ENCODE results near the gene LRRC9.

LRRC9 gene

DNA sequence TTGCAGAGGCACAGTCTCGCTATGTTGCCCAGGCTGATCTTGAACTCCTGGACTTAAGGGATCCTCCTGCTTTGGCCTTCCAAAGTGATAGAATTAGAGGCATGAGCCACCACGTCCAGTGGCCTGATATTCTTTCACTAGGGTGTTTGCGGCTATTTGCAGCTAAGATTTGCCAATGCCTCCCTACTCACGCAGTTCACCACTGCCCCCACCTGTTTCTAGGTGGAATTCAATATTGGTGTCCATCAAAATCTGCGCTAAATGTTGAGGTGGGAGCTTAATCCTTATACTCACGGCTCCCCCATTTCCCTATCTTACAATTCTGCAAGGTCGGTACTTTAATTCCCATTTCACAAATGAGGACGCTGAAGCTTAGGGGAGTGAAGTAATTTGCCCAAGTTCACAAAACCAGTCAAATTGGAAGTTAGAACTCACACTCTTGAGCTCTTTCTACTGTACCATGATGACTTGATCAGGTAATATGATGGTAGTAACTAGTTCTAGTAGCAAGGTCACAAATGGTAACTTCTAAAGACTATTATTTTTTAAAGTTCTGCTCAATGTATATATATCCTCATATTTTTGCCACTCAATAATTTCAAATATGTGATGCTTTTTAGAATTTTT lies 22.1 kb upstream of the LRRC9 start:
- H3K4me3 ChIP-seq (ENCODE audit: low read depth, low read length), result no peak overlapping the region
- TF ChIP-seq, protein P1, sequence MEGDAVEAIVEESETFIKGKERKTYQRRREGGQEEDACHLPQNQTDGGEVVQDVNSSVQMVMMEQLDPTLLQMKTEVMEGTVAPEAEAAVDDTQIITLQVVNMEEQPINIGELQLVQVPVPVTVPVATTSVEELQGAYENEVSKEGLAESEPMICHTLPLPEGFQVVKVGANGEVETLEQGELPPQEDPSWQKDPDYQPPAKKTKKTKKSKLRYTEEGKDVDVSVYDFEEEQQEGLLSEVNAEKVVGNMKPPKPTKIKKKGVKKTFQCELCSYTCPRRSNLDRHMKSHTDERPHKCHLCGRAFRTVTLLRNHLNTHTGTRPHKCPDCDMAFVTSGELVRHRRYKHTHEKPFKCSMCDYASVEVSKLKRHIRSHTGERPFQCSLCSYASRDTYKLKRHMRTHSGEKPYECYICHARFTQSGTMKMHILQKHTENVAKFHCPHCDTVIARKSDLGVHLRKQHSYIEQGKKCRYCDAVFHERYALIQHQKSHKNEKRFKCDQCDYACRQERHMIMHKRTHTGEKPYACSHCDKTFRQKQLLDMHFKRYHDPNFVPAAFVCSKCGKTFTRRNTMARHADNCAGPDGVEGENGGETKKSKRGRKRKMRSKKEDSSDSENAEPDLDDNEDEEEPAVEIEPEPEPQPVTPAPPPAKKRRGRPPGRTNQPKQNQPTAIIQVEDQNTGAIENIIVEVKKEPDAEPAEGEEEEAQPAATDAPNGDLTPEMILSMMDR (IDR thresholded peaks at IDR 0.05; ENCODE audit: borderline replicate concordance, insufficient read depth, low read depth, low read length), result peak; percentile 43; the same call in 1 of the 2 replicates

DNA sequence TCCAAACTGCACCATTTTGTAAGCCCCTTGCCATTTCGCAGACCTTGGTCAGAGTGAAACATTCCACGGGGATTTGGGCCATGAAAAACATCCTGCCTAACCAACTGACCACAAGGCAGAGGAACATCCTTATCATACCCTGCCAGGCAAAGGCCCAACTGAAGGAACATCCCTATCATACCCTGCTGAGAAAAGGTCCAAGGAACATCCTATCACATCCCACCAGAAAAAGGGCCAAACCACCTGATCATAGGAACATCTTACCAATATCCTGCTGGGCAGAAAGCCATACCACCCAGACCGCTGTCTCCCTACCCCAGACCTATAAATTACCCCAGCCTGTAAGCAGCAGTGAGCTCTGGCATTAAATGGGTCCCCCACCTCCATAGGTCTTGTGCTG lies 19.4 kb upstream of the LRRC9 start:
- TF ChIP-seq, protein P1 (IDR thresholded peaks at IDR 0.05; ENCODE audit: borderline replicate concordance, insufficient read depth, low read depth, low read length), result no peak
- H3K4me3 ChIP-seq (ENCODE audit: low read depth, low read length), result no peak overlapping the region

DNA sequence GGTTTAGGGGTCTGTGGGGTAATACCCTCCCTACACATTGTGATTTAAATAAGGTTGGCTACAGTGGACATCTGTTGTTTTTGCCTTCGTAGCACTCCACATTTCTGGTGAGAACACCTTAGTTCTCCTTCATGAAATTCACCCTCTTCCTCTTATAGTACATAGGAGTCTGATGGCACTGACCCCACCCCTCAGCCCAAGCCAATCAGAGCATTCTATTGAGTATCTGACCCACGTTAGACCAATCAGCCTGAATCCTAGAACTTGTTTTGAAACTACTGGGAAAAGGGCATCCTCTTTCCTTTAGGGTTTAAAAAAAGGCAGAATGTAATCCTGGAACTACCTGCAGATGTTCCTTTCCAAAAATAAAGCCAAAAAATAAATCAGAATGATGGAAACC lies 15.8 kb upstream of the LRRC9 start:
- H3K4me3 ChIP-seq (ENCODE audit: low read depth, low read length), result no peak overlapping the region
- TF ChIP-seq, protein P1 (IDR thresholded peaks at IDR 0.05; ENCODE audit: borderline replicate concordance, insufficient read depth, low read depth, low read length), result no peak

DNA sequence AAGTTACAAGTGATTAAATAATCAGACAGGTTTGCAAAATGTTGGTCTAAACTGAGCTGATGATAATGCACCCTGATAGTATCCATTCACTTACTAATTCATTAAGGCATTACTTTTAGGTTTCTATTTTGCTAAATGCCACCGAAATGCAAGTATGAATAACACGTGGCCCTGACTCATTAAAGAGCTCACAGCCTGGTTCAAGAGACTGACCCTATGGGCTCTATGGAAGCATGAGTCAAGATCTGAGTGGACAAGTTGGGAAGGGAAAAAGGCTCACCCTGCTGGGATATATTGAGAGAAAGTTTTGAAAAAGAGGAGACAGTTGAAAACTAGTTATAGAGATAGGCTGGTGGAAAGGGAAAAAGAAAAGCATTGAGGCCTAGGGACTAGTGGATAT lies 14.8 kb upstream of the LRRC9 start:
- TF ChIP-seq, protein P1 (IDR thresholded peaks at IDR 0.05; ENCODE audit: borderline replicate concordance, insufficient read depth, low read depth, low read length), result no peak

DNA sequence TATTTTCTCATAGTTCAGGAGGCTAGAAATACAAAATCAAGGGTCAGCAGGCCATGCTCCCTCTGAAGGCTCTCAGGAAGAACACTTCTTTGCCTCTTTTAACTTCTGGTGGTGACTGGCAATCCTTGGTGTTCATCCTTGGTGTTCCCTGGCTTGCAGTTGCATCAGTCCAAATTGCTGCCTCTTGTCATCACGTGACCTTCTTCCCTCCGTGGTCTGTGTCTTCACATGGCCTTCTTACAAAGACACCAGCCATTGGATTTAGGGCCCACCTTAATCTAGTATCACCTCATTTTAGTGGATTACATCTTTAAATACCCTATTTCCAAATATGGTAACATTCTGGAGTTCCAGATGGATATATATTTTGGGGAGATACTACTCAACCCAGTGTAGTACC lies 7.5 kb upstream of the LRRC9 start:
- TF ChIP-seq, protein P1 (IDR thresholded peaks at IDR 0.05; ENCODE audit: borderline replicate concordance, insufficient read depth, low read depth, low read length), result no peak
- no peak overlapping the region for H3K4me3 ChIP-seq (ENCODE audit: low read depth, low read length)

More for the DNA sequence above, 14.8 kb upstream of the LRRC9 start:
- H3K4me3 ChIP-seq (ENCODE audit: low read depth, low read length), result no peak overlapping the region

DNA sequence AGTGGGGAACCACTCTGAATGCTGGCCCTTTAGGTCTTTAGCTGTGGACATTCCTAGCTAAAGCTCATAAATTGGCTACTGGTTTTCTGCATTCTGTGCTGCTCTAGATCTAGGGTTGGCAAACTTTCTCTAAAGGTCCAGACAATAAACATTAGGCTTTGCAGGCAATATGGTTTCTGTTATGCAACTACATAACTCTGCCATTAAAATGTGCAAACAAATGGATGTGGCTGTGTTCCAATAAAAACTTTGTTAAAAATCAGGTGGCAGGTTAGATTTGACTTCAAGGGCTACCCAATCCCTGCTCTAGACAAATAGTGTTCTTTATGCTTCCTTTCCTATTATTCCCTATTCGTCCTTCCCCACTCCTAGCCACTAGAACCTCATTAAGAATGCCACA lies 6.8 kb upstream of the LRRC9 start:
- TF ChIP-seq, protein P1 (IDR thresholded peaks at IDR 0.05; ENCODE audit: borderline replicate concordance, insufficient read depth, low read depth, low read length), result no peak
- H3K4me3 ChIP-seq (ENCODE audit: low read depth, low read length), result no peak overlapping the region

DNA sequence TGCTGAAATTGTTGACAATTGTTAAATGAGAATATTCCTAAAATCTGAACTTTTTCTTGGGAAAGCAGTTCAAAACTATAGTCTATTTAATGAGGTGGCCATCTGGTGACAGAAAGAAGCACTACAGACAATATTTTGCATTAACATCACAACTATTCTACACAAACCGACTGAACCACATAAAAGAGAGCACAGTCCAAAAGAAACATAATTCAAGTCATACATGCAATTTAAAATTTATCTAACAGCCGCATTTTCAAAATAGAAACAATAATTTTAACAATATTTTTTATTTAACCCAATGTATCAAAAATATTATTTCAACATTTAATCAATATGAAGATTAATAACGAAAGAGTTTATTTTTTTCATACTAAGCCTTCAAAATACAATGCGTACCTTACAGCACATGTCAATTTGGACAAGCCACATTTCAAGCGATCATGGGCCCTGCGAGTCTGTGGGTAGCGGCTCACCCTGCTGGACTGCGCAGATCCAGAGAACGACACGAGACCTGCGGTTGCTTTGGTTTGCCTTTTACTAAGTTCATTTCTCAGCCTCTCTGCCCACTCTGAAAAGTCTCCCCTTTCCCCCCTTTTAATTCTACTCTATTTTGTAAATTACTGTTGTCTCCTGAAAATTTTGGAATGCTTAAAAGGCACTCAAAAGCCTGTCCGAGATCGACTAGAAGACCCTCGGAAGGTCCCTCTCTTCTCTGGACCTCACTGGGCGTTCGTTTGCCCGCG lies 947 bp upstream of the LRRC9 start:
- TF ChIP-seq, protein P1 (IDR thresholded peaks at IDR 0.05; ENCODE audit: borderline replicate concordance, insufficient read depth, low read depth, low read length), result no peak
- H3K4me3 ChIP-seq (ENCODE audit: low read depth, low read length), result no peak overlapping the region
